ENCODE data around the gene SYDE1. TPM values are rescaled to one million over a fixed set of nuclear protein-coding genes. Genes with fewer than 3 reads are reported as not detected.

Gene SYDE1
- total RNA-seq, 1 experiment from 2014 or later, result 67.8 TPM

Small RNA genes lying within 50 kb of the gene (small RNA-seq; reads per million reads assigned to genes)
- gene RNU6-782P, result not detected

Other genes starting within 250 kb of the SYDE1 start
- not detected in 2 replicates for gene OR7A17, start 221.3 kb upstream of the SYDE1 start, total RNA-seq (2014; rRNA removed; shearing (Covaris generic))
- gene OR7C2, start 165.9 kb upstream of the SYDE1 start, total RNA-seq (2014; rRNA removed; shearing (Covaris generic)), result not detected in 2 replicates
- gene SLC1A6, start 127.5 kb upstream of the SYDE1 start, total RNA-seq (2014; rRNA removed; shearing (Covaris generic)), result not detected in 2 replicates
- 0.11 TPM in 1 of 2 replicates, not detected in the other for gene CASP14, start 57.9 kb upstream of the SYDE1 start, total RNA-seq (2014; rRNA removed; shearing (Covaris generic))
- not detected in 2 replicates for gene OR1I1, start 25.2 kb upstream of the SYDE1 start, total RNA-seq (2014; rRNA removed; shearing (Covaris generic))
- gene NOTCH3, start 93.6 kb downstream of the SYDE1 start, total RNA-seq (2014; rRNA removed; shearing (Covaris generic)), result 0.13 and 0.85 TPM in 2 replicates
- not detected in 2 replicates for gene EPHX3, start 125.0 kb downstream of the SYDE1 start, total RNA-seq (2014; rRNA removed; shearing (Covaris generic))
- 25.2 and 31.7 TPM in 2 replicates for gene BRD4, start 225.1 kb downstream of the SYDE1 start, total RNA-seq (2014; rRNA removed; shearing (Covaris generic))

All from HT1080 (cell line).